ENCODE results near the gene IYD. TPM values are rescaled to one million over a fixed set of nuclear protein-coding genes. Genes with fewer than 3 reads are reported as not detected.

Gene IYD
- polyA plus RNA-seq, 1 of the 3 experiments (the other 2 are of a cell fraction) = not detected

DNA sequence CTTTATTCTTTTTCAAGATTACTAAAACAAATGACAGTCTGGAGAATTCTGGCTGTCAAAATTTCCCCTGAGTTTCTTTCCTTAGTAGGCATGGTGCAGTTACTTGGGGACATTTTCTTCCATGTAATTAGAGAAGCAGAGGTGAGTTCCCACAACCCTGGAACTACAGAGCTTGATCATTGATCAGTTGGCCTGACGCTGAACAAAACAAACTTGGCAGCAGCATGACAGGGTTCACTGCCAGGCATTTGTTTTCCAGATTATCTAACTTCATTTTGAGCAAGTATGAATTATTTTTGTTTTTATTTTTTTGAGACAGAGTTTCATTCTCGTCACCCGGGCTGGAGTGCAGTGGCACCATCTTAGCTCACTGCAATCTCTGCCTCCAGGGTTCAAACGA, 22.6 kb downstream of the IYD start:
- H3K4me2 ChIP-seq = no peak overlapping the region
- POLR2A ChIA-PET = no interaction called here

More for the DNA sequence above, 22.6 kb downstream of the IYD start:
- Histone ChIP-seq H3K79me2 (ENCODE audit: insufficient read depth) (no peaks in the 10 kb centered on the region), H3K36me3 (replicated peaks in 1 of 2; ENCODE audit: control insufficient read depth in 1 of 2, insufficient read depth in 2 of 2, low read length in 1 of 2) (no peaks in the 10 kb centered on the region), H3K27ac (ENCODE audit: low read depth in 2 of 2, low read length in 1 of 2) (no peak overlapping the region), H3K27me3 (ENCODE audit: insufficient read depth) (peaks cover 16% of the 10 kb centered on the region; the same call in 1 of the 2 replicates), H3K9me3 (no peaks in the 10 kb centered on the region), H4K20me1 (ENCODE audit: insufficient read depth) (no peaks in the 10 kb centered on the region), H3F3A (replicated peaks; ENCODE audit: insufficient read depth) (no peaks in the 10 kb centered on the region), H3K9ac (no peak overlapping the region), H3K9me2 (no peaks in the 10 kb centered on the region), H3K4me3 (ENCODE audit: low read depth in 2 of 2, low read length in 1 of 2) (no peak overlapping the region), H3K4me1 (ENCODE audit: control insufficient read depth in 1 of 2, insufficient read depth in 2 of 2, low read depth in 1 of 2, low read length in 1 of 2) (no peaks in the 10 kb centered on the region), H2AFZ (ENCODE audit: low read depth) (no peak overlapping the region)
- CTCF ChIA-PET = no interaction called here
- TF ChIP-seq PBX3 (IDR thresholded peaks at IDR 0.05) (no peak), GABPA (IDR thresholded peaks at IDR 0.05; ENCODE audit: low read depth) (no peak), MXI1 (IDR thresholded peaks at IDR 0.05; ENCODE audit: low read depth, low read length) (no peak), NFIC (IDR thresholded peaks at IDR 0.05; ENCODE audit: borderline replicate concordance) (no peak), RCOR1 (IDR thresholded peaks at IDR 0.05; ENCODE audit: low read length) (no peak), GATA2 (CRISPR knock-in tag; IDR thresholded peaks at IDR 0.05) (no peak), FOSL2 (IDR thresholded peaks at IDR 0.05; ENCODE audit: borderline replicate concordance, low read depth) (no peak), REST (IDR thresholded peaks at IDR 0.05; ENCODE audit: low read depth, low read length) (no peak)
- TF ChIP-seq, protein P1, sequence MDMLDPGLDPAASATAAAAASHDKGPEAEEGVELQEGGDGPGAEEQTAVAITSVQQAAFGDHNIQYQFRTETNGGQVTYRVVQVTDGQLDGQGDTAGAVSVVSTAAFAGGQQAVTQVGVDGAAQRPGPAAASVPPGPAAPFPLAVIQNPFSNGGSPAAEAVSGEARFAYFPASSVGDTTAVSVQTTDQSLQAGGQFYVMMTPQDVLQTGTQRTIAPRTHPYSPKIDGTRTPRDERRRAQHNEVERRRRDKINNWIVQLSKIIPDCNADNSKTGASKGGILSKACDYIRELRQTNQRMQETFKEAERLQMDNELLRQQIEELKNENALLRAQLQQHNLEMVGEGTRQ (IDR thresholded peaks at IDR 0.05; ENCODE audit: borderline replicate concordance, low read depth, low read length) = no peak
- DNase-seq = no peak
- 8% methylated on average over 4 of the region's 4 CpGs for WGBS (ENCODE audit: low lambda C conversion rate)
